Fibroblast of the aortic adventitia (primary cell): ENCODE data around the gene CUL9. TPM values are rescaled to one million over a fixed set of nuclear protein-coding genes. Genes with fewer than 3 reads are reported as not detected.
A peak's percentile ranks its signal among the peaks of the same experiment; 100 is the strongest.

Experiments
- DNase-seq: peaks from one replicate; pipeline ENCODE4 v3.0.0-alpha.2; 2010; ENCODE audit warnings: low read depth
- H3K4me3 ChIP-seq: 2 replicates; pipeline ENCODE4 v1.5.1; 2011; ENCODE audit warnings: low read depth, mild to moderate bottlenecking, control low read depth, low read length, moderate library complexity
- CTCF ChIP-seq: IDR thresholded peaks from 2 replicates; pipeline ENCODE4 v1.5.1; 2011; ENCODE audit warnings: mild to moderate bottlenecking, low read length, control low read depth, inconsistent platforms; ENCODE audit not compliant: insufficient read depth
- total RNA-seq: library from RNA; depleted of rRNA; stranded (reverse); fragments of >200 nt; gene quantifications from 2 replicates; pipeline ENCODE4 v1.2.3, GENCODE V29; 2012; ENCODE audit warnings: low replicate concordance

The CUL9 gene
- total RNA-seq, 1 donor = 28.7 TPM

GRCh38 chr6:43267619-43268354 lies 85.8 kb downstream of the CUL9 start:
- no peak overlapping the region for H3K4me3 ChIP-seq
- TF ChIP-seq CTCF = no peak
- no peak for DNase-seq

DNA sequence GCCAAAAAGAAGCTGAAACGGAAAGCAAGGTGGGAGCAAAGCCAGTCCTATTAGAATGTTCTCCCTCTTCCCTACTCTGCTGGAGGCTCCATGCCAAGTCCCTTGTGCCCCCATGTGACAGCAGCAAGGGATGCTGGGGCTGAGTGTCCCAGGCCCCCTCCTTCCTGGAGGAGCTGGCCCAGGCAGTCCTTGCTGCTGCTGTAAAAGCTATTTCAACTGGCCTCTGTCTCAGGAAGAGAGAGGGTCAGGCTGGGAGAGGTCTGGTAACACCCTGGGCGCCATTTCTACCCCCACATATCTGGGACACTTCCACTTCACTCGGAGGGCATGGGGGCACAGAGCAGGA lies 86.3 kb downstream of the CUL9 start:
- TF ChIP-seq CTCF = no peak
- H3K4me3 ChIP-seq = no peak overlapping the region
- DNase-seq = no peak

- no peak overlapping the region for H3K4me3 ChIP-seq
- no peak for DNase-seq
- TF ChIP-seq CTCF = no peak
These were observed 86.8 kb downstream of the CUL9 start for GRCh38 chr6:43268782-43269272.

DNA sequence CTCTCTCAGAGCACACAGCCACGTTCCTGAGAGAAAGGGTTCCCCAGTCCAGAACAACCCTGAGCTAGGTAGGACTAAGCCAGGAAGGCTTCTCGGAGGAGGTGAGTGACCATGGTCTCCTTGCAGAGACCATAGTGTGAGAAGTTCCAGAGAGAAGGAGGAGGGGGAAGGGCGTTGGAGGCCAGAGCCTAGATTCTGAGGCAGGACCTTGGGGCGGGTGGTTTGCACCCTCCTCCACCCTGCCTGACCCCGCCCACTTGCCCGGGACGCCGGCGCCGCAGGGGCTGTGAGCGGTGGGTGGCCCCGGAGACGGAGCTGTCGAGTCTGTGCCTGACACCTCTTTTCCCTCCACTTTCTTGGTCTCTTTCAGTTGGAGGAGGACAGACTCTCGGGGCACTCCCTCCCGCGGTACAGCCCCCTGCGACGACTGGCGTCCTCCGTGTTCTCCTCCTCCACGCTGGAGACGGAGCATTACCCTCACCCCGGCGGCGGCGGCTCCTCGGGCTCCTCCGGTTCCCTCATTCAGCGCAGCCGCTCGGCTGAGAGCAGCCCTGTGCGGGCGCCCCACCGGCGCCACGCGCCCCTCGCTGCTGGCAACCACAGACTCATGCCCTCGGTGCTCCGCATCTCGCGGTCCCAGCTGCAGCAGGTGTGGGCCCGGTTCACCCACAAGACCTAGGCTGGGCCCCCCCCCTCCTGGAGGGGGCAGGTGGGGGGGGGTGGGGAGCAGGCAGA lies 87.4 kb downstream of the CUL9 start:
- no peak for DNase-seq
- no peak for TF ChIP-seq CTCF

DNA sequence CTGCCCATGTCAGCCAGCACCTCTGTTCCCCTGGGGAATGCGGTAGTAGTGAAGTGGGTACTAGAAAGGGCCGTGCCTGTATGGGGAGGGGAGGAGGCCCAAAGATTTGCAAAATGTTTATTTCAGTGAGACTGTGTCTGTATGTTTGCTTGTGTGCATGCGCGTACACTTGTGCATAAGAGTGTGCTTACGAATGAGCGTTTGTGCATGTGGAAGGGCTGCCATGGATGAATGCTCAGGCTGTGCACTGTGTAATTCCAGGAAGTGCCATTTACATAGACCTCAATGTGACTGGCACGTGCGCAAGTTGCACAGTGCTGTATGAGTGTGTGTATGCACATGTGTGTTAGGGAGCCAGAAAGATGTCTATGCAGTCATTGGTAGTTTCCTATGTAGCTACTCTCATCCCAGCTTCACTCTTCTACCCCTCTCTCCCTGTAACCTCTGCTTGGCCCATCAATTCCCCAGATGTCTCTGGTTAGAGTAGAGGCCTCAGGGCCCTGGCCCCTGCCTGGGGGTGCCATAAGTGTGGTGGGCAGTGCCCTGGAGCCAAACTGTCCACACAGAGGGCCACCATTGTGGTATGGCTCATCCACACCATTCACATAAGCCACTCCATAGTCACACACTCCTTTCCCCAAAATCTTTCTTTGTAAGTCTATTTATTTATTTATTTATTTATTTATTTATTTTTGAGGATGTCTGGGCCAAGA lies 89.3 kb downstream of the CUL9 start:
- no peak for DNase-seq
- no peak for TF ChIP-seq CTCF
- no peak overlapping the region for H3K4me3 ChIP-seq

More for the DNA sequence above, 87.4 kb downstream of the CUL9 start:
- H3K4me3 ChIP-seq = peak overlapping the region; percentile 40

- no peak overlapping the region for H3K4me3 ChIP-seq
- TF ChIP-seq CTCF = no peak
- DNase-seq = no peak
These were observed 89.9 kb downstream of the CUL9 start for GRCh38 chr6:43271944-43272343.
